Glomerular visceral epithelial cell (primary cell): ENCODE data around the gene C2orf92.
"Not testable (repeated sequence)": the region's sequence is repeated elsewhere in the genome, so short reads cannot be mapped to it uniquely, and the experiment has no call there.

Experiments
- DNase-seq: peaks from one replicate; pipeline ENCODE4 v3.0.0-alpha.2; 2016; ENCODE audit errors: extremely low spot score

Gene C2orf92

GRCh38 chr2:97660044-97660774 is 9.3 kb upstream of the C2orf92 start:
- DNase-seq: no peak

- DNase-seq: no peak
These were observed 8.6 kb upstream of the C2orf92 start for GRCh38 chr2:97660775-97661389.

GRCh38 chr2:97661927-97662326 is 7.6 kb upstream of the C2orf92 start:
- DNase-seq: no peak

GRCh38 chr2:97662386-97662894 is 7.1 kb upstream of the C2orf92 start:
- no peak for DNase-seq

DNA sequence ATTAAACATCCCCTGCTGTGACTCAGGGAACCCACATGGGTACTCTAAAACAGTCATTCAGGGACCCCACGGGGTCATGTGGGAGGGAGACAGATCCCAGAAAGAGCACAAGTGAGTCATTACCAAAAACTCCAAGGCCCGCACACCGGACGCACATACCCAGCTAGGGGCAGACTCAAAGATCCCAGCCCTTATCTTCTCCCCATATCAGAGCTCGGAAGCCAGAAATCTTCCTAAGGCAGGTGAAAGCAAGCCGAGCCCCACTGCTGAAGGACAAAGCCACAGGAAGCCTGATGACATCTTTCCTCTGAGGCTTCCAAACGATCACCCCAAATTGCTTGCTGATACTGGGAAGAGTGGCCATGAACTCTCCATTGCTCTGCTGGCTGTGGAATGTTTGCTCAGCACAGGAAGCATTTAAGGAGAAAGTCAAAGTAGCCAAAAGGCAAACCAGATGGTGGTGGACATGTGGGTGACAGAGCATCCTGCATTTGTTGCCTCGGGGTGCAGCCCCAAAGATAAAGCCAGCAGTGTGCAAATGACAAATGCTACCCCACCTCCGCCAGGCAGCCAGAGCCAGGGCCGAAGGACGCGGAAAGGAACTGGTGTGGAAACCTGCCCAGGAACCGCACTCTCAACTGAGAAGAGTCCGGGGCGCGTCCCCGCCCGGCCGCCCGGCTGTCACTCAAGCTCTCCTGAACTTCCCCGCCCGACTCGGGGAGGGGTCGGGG is 6.5 kb upstream of the C2orf92 start:
- DNase-seq: peak; percentile 82

GRCh38 chr2:97663626-97663961 is 5.9 kb upstream of the C2orf92 start:
- no peak for DNase-seq

DNA sequence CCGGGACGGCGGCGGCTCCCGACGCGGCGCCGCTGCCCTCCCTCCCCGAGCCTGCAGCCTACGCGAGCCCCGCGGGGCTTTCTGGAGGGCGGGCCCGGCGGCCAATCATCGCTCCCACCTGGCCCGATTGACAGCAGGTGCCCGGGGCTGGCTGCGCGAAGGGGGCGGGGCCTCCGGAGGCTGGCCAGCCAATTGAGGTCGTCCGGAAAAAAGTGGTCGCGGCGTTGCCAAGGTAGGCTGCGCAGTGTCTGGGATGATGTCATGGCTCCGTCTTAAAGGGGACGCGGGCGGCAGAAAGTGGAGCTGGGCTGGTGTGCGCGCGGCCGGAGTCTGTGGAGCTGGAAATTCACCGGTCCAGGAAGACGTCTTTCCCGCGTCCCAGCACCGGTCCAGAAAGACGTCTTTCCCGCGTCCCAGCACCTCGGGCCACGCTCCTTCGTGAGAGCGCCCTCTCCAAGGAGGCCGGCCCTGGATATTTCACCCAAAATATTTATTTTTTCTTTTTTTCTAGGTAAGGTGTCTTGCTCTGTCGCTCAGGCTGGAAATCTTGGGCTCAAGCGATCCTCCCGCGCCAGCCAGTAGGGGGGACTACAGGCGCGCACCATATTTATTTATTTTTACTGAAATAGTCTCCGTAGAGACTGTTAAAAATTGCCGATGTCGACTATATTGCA is 5.4 kb upstream of the C2orf92 start, which contains the start of gene ACTR1B:
Gene ACTR1B, minus strand, starts transcription at position 83 of the 674 bp plus-strand sequence. CDS start 154 bp downstream, outside the sequence.
- DNase-seq: peak; percentile 100

- DNase-seq: no peak
These were observed 4.9 kb upstream of the C2orf92 start for GRCh38 chr2:97664636-97664970.

- DNase-seq: no peak
These were observed 958 bp downstream of the C2orf92 start for GRCh38 chr2:97670471-97670870.

- DNase-seq: no peak
These were observed 2.0 kb downstream of the C2orf92 start for GRCh38 chr2:97671526-97671925.

DNA sequence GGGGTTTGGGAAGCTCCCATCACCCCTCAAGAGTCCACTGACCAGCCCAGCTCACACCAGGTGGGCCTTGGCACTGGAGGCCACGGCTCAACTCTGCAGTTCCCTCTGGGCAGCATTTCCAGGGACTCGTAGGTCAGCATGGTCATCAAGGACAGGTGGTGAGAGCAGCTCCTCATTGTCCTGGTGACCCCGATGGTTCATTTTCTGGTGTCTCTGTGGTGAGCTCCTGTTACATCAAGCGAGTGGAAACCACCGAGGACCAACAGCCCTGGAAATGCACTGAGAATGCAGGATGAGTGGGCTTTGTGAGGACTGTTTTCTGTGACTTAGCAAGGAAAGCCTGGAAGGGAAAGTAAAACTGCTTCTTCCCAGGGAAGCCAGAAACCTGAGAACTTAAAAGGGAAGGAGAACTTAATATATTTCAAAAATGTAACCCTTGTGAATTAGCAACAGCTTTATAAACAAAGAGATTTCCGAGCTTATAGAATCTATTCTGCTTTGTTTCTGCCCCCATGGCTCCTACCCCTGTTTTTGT is 3.2 kb downstream of the C2orf92 start:
- DNase-seq: not testable (repeated sequence)

- no peak for DNase-seq
These were observed 3.8 kb downstream of the C2orf92 start for GRCh38 chr2:97673182-97673914.

DNA sequence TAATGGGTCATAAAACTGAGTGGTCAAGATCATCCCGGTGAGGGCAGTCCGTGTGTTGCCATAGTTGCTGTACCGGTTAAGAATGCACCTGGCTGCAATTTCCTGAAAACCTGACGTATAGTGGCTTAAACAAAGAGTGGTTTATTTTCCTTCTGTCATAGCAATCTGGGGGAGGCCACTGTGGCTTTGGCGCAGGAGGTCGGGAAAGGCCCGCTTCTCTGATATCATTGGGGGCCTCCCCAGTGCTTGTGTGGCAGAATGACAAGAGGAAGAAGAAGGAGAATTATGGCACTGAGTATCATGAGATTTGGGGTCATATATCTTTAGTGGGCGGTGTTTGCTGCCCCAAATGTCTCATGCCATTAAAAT is 4.4 kb downstream of the C2orf92 start:
- no peak for DNase-seq

GRCh38 chr2:97675430-97676113 is 6.1 kb downstream of the C2orf92 start:
- DNase-seq: no peak

GRCh38 chr2:97676620-97677019 is 7.1 kb downstream of the C2orf92 start:
- no peak for DNase-seq

- DNase-seq: no peak
These were observed 8.0 kb downstream of the C2orf92 start for GRCh38 chr2:97677480-97677879.

DNA sequence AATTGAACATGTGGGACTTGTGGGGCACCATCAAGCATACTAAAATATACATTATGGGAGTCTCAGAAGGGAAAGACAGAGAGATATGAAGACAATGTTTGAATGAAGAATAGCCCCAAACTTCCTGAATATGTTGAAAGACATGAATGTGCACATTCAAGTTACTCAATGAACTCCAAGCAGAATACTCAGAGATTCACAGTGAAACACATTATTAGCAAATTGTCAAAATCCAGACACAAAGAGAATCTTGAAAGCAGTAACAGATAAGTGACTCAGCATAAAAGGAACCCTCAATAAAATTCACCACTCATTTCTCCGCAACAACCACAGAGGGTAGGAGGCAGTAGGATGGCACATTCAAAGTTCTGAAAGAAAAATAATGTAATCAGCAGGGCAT is 8.8 kb downstream of the C2orf92 start:
- no peak for DNase-seq

DNA sequence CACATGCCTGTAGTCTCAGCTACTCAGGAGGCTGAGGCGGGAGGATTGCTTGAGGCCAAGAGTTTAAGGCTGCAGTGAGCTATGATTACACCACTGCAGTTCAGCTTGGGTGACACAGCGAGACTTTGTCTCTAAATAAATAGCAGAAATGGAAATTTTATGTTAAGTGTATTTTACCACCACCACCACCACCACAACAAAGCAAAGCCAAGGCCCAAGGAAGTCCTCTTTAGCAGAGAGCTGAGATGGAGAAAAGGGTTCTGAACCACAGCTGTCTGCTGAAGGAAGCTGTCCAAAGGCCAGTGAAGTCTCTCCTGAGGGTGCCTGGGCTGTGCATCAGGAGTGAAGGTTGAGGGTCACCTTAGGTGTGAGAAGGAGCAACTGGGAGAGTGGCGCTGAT is 17.7 kb downstream of the C2orf92 start:
- not testable (repeated sequence) for DNase-seq

GRCh38 chr2:97688062-97688827 is 18.7 kb downstream of the C2orf92 start:
- no peak for DNase-seq

- DNase-seq: no peak
These were observed 21.7 kb downstream of the C2orf92 start for GRCh38 chr2:97691166-97691565.
